GM21576 (cell line): ENCODE results near the gene PLA2G6.
"Not testable (repeated sequence)": the region's sequence is repeated elsewhere in the genome, so short reads cannot be mapped to it uniquely, and the experiment has no call there.

Source experiments
- ATAC-seq: cut with Tn5 transposase; IDR thresholded peaks from one replicate; pipeline ENCODE4 v1.9.1; 2021; ENCODE audit warnings: mild to moderate bottlenecking, moderate library complexity; ENCODE audit not compliant: unreplicated experiment

PLA2G6 gene

DNA sequence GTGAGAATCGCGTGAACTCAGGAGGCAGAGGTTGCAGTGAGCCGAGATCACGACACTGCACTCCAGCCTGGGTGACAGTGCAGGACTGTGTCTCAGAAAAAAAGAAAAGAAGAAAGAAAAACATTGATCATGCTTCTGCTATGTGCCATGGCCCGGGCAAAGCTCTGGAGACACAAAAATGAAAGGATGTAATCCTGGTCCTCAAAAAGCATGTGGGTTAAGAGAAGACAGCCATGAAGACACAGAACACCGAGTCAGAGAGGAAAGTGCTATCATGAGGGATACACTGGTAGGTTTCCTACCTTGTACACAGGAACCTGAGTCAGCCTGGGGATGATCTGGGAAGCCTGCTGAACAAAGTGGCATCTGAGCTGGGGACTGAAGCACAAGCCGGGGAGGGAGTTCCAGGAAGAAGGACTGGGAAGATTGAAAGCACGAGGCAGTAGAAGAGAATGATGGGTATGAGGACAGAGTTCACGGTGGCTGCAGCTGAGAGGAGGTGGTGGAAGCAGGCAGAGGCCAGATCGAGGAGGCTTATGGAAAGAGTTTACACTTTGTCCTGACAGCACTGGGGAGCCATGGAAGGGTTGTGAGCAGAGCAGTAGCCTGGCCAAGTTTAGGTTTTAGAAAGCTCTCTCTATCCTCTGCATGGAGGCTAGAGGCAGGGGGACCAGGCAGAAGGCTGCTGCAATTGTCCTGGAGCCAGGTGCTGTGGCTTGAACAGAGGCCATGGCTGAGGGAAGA lies 10.3 kb upstream of the PLA2G6 start:
- no peak for ATAC-seq

DNA sequence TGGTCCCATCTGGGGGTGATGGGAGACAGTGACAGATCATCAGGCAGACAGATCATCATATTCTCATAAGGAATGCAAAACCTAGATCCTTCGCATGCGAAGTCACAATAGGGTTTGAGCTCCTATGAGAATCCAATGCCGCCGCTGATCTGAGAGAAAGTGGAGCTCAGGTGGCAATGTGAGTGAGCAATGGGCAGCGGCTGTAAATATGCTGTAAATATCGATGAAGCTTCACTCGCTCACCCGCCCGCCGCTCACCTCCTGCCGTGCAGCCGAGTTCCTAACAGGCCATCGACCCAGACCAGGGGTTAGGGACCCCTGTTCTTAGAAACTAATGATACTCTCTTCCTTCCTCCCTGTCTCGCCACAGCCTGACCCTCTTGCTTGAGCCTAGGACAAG lies 9.4 kb upstream of the PLA2G6 start:
- ATAC-seq: no peak

DNA sequence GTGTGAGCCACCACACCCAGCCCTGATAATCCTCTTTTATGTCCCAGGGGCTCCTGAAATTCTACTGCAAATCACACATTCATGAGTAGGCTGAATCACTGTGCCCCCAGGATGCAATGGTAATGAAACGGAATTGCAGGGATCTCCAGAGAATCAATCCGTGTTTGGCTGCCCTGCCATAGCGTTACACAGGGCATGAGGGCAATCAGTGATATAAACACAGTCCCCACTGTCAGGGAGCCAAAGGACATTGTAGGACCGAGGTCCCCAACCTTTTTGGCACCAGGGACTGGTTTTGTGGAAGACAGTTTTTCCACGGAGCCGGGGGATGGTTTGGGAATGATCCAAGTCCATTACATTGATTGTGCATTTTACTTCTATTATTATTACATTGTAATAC lies 9.0 kb upstream of the PLA2G6 start:
- no peak for ATAC-seq

DNA sequence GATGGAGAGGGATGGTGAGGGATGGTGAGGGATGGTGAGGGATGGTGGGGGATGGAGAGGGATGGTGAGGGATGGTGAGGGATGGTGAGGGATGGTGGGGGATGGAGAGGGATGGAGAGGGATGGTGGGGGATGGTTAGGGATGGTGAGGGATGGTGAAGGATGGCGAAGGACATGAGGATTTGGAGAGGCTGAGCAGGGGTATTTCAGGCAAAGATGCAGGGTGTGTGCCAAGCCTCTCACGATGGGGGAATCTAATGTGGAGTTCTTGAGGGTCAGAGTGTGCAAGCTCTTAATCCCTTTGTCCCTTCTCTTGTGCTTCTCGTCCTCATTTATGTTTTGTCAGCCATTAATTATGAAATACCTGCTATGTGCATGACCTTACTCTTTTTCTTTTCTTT lies 7.5 kb upstream of the PLA2G6 start:
- ATAC-seq: no peak

DNA sequence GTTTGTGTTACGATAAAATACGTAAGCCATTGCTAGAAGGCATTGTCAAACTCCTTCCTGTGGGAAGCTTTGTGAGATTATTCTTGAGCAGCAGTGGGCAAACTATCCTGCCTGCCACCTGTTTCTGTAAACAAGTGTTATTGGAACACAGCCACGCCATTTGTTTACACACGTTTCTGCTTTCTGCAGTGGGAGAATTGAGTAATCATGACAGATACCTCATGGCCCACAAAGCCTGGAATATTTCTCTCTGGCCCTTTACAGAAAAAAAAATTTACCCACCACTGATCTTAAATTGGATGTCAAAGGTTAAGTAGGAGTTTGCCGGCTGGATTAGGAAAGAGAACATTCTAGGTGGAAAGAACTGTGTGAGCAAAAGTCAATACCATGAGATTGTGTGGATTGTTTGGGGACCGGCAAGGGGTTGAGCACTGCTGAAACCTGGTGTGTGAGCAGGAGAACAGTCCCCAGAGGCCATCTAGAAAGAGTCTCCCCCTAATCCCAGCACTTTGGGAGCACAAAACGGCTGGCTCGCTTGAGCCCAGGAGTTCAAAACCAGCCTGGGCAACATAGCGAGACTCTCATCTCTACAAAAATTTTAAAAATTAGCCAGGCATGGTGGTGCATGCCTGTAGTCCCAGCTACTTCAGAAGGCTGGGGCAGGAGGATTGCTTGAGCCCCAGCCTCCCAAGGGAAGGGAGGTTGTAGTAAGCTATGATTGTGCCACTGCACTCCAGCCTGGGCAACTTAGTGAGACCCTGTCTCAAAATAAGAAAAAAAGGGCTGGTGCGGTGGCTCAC lies 6.0 kb upstream of the PLA2G6 start:
- ATAC-seq: no peak

GRCh38 chr22:38186429-38186828 lies 4.8 kb upstream of the PLA2G6 start:
- no peak for ATAC-seq

DNA sequence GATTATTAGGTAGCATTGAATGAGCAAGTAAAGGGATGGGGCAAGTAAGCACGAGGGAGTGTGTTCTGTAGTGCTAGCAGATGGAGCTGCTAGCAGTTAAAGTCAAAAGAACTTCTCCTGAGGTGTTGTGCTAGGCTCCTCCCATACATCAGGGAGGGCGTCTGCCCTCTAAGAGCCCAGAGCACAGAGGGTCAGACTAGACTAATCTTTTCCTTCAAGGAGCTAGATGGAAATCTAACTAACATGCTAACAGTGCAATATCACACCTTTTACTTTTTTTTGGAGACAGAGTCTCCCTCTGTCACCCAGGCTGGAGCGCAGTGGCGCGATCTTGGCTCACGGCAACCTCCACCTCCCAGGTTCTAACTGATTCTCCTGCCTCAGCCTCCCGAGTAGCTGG lies 3.2 kb upstream of the PLA2G6 start:
- ATAC-seq: no peak

- peak; percentile 39 for ATAC-seq
Observed at GRCh38 chr22:38180841-38181452, 683 bp downstream of the PLA2G6 start.

- not testable (repeated sequence) for ATAC-seq
Observed at GRCh38 chr22:38178605-38178937, 3.1 kb downstream of the PLA2G6 start.

DNA sequence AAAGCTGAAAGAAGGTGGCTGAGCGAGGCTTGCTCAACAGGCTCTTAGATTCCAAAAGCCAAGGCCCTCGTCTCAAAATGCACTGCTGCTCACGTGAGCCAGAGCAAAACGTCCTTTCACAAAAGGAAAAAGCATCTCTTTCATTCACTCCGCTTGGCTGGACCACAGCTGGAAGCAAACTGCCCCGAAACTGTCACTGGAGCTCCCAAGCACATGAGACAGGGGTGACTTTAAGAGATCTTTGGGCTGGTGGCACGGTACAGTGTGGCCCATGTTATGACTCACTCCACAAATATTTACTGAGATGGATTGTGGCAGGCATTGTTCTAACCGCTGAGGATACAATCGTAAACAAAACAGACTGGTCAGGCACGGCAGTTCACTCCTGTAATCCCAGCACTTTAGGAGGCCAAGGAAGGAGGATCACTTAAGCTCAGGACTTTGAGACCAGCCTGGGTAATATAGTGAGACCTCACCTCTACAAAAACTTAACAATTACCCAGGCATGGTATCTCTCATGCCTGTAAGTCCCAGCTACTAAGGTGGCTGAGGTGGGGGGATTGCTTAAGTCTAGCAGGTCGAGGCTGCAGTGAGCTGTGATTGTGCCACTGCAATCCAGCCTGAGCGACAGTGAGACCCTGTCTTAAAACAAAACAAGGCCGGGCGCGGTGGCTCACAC lies 3.6 kb downstream of the PLA2G6 start:
- no peak for ATAC-seq

DNA sequence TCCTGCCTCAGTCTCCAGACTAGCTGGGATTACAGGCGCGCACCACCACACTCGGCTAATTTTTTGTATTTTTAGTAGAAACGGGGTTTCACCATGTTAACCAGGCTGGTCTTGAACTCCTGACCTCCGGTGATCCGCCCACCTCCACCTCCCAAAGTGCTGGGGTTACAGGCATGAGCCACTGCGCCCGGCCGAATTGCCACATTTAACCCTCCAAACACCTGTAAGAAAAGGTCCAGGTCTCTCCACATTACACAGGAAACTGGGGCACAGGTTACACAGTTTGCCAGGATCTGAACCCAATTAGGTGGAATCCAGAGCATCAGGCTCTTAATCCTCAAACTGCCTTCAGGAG lies 4.1 kb downstream of the PLA2G6 start:
- ATAC-seq: not testable (repeated sequence)

DNA sequence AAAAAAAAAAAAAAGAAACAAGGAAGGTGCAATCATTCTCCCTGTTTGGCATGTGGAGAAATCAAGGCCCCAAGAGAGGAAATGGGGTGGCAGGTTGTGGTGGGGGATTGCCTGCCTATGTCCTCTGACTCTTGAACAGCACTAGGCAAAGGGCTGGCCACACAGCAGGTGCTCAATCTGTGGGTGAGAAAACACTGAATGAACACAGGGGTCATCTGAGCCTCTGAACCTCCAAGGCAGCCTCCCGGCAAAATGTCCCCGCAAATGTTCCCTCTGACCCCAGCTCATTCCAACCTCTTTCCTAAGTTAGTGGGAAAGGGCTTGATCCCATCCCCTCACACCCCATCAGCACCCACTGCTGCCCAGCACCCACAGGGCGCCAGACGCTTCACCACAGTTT lies 4.6 kb downstream of the PLA2G6 start:
- no peak for ATAC-seq

DNA sequence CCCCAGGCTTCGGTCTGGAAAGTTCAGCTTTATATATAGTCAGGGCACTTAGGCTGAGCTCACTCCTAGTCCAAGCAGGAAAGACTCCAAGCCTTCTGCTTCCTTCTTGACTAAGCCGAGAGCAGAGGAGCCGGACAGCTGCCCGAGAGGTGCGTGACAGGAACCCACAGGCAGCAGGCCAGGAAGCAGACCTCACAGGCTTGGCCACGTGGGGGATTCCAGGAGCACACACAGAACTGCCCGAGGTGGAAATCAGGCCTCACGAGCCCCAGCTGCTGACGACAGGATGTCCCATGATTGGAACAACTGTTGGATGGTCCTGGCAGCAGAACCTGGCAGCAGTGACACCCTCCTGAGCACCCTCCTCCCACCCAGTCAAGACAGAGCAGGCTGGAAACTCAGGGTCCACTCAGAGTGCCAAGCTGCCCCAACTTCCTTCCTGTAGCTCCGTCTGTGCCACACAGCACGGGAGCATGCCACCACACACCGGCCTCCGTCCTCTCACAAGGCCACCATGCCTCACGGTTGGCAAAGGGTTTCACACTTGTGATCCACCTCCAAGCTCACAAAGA lies 5.4 kb downstream of the PLA2G6 start:
- no peak for ATAC-seq

- ATAC-seq: no peak
Observed at GRCh38 chr22:38175206-38176118, 6.2 kb downstream of the PLA2G6 start.

GRCh38 chr22:38174626-38175025 lies 7.0 kb downstream of the PLA2G6 start:
- no peak for ATAC-seq

DNA sequence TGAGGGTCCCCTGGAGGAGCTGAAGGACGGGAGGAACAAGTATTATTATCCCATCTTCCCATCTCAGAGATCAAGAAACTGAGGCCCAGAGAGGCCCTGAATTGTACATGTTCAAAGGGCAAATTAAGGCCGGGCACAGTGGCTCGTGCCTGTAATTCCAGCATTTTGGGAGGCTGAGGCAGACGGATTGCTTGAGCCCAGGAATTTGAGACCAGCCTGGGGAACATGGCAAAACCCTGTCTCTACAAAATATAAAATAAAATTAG lies 8.1 kb downstream of the PLA2G6 start:
- ATAC-seq: no peak

- ATAC-seq: no peak
Observed at GRCh38 chr22:38172832-38173640, 8.6 kb downstream of the PLA2G6 start.

GRCh38 chr22:38171927-38172831 lies 9.5 kb downstream of the PLA2G6 start:
- no peak for ATAC-seq

DNA sequence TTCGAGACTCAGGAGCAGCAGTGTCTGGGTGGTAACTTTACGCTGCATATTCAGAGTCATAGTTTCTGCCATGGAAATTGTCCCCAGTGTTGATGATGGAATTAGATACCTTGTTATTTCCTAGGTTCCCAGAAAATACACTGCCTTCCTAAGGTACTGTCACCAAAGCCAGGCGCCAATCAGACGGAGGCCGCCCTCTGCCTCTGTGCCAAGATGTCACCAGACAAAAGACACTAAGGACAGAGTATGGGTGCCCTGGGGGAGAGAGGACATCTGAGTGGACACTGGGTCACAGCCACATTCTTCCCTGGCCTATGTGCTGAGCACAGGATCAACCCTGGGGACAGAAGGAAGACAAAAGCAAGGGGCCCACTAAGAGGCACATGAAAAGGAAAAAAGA lies 11.2 kb downstream of the PLA2G6 start:
- ATAC-seq: no peak
